HL-60 (cell line): Measurements from ENCODE around the gene HRG.

Experiments used
- CTCF ChIP-seq: IDR thresholded peaks from one replicate; pipeline ENCODE4 v1.5.1; 2011; ENCODE audit warnings: low read length, control low read depth, inconsistent platforms; ENCODE audit not compliant: insufficient read depth
- GABPA ChIP-seq: IDR thresholded peaks from 2 replicates; pipeline ENCODE4 v1.6.1; 2012; ENCODE audit warnings: low read depth
- POLR2AphosphoS5 ChIP-seq: IDR thresholded peaks from 2 replicates; pipeline ENCODE4 v1.6.1; 2012; ENCODE audit warnings: low read depth

- no peak for TF ChIP-seq GABPA
- TF ChIP-seq CTCF: no peak
- no peak for TF ChIP-seq POLR2AphosphoS5
These were observed 18.2 kb downstream of the HRG start for GRCh38 chr3:186683979-186684378.
